GM21786 (cell line): ENCODE measurements around the gene WWC2.

Source experiments
- ATAC-seq: cut with Tn5 transposase; IDR thresholded peaks from one replicate; pipeline ENCODE4 v1.9.1; 2021; ENCODE audit not compliant: unreplicated experiment

Gene WWC2

GRCh38 chr4:183349673-183350072 is 250.6 kb downstream of the WWC2 start:
- no peak for ATAC-seq

DNA sequence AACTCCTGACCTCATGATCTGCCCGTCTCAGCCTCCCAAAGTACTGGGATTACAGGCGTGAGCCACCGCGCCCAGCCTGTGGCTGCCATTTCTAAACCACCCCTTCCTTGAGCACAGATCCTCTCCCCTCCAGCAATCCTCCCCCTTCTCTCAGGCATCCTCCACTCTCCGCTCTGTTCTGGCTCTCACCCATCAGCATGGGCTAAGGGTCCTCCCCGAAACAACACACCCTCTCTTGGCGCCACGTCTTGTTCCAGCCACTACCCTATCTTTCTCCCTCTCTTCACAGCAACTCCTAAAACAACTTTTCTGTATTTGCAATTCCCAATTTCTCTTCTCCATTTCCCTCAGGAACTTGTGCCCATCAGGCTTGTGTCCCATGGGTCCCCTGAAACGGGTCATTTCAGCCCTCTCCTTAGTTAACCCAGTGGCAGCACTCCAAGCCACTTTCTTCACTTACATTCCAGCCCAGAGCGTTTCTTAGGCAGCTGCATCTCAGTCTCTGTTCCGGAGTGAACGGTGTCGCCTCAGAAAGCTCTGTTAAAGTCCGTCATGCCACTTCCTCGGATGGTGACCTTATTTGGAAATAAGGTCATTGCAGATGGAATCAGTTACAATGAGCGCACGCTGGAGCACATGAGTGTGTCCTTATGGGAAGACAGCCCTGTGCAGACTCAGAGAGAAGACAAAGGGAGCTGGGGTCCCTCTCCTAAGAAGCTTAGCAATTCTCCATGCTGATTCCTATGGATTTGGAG is 251.4 kb downstream of the WWC2 start:
- ATAC-seq = no peak

DNA sequence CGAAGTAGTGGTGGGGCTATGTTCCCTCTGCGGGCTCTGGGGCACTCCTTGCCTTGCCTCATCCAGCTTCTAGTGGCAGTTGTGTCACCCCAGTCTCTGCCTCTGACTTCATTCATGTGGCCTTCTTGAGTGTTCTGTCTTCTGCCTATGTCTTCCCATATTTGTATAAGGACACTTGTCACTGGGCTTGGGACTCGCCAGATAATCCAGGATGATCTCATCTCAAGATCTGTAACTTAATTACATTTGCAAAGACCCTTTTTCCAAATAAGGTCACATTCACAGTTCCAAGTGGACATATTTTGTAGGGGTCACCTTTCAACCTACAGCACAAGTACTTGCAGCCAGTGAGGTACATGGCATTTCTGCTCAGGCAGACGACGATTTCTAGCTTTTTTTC is 253.5 kb downstream of the WWC2 start:
- no peak for ATAC-seq

- no peak for ATAC-seq
These were observed 254.5 kb downstream of the WWC2 start for GRCh38 chr4:183353557-183353956.

DNA sequence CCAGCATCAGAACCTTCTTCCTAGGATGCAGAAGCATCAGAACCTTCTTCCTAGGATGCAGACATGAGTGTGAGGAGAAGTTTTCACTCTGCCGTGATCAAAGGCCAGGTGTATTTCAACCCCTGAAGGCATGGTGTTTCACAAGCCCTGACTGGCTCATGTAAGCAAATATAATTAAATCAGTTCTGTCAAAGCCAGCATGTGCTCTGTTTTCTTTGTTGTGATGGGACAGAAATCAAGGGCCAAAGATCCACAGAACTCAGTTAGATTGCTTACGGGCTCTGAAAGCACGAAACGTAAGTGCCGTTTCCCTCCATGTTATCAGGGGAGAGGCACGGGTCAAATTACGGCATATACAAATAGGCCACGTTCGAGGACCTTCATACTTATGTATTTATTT is 255.2 kb downstream of the WWC2 start:
- ATAC-seq = no peak

DNA sequence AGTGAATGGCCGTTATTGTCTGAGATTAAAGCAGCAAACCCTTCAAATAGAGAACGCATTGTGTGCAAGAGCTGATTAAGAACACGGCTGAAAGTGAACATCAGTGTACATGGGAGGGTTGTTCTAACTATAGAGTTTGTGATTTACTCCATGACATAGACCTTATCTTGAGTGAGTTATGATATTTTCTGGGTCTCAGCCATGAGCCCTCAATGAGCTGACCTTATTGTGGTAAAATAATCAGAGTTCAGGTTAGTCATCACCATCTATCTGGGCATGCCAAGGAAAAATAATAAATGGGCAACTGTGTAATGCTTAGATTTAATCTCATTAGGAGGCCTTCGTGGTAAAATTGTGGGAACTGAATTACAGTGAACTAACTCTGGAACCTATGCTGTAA is 256.3 kb downstream of the WWC2 start:
- ATAC-seq = no peak

GRCh38 chr4:183356173-183356830 is 257.2 kb downstream of the WWC2 start:
- no peak for ATAC-seq

GRCh38 chr4:183356931-183357675 is 258.0 kb downstream of the WWC2 start:
- ATAC-seq = no peak

DNA sequence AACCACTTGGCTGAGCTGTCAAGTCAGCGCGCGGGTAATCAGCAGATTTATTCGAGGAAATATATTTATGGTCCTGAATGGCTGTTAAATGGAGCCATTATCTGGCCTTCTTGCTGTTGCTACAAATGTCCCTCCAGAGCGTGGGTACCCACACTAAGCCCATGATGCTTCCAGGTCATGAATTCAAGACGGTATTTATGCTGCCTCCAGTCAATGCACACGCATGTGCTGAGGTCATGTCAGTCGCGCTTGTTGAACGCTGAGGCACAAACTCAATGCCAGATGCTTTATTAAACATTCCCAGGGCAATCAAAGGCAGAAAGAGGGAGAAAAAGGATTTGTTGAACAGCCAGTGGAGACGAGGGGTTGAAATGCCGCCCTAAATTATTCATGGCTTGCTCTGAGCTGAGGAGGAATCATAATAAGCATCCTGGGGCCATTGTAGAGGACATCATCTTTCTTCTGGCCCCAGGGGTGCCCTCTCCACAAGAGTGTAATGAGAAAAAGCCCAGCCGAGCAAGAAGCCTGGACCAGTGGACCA is 259.2 kb downstream of the WWC2 start:
- no peak for ATAC-seq

- ATAC-seq = no peak
These were observed 261.3 kb downstream of the WWC2 start for GRCh38 chr4:183360161-183360919.

- no peak for ATAC-seq
These were observed 263.0 kb downstream of the WWC2 start for GRCh38 chr4:183362036-183362435.

DNA sequence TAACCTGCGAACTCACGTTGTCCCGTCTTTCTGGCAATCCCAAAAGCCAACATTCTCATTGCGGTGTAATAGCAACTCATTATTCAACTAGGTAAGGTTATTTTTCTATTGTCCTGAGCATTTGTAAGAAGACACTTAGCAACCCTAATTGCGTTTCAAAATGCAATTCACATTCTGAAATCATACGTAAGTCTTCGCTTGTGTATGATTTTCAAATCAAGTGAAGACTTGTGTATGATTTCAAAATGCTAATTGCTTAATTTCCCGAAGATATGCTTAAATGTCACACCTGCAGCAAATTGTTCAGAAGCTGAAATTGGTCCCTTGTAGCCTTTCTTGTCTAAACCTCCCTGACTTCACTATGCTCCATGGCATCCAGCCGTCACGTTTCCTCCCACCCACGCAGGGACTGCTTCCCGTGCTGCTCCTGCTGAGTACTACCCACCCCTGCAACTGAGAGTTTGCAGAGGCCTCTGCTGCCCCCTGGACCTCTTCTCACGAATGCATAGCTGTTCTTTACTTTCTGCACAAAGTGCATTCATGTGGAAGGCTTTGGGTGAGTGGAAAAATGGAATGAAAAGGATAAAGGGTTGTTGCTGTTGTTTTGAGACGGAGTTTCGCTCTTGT is 264.0 kb downstream of the WWC2 start:
- ATAC-seq = no peak

DNA sequence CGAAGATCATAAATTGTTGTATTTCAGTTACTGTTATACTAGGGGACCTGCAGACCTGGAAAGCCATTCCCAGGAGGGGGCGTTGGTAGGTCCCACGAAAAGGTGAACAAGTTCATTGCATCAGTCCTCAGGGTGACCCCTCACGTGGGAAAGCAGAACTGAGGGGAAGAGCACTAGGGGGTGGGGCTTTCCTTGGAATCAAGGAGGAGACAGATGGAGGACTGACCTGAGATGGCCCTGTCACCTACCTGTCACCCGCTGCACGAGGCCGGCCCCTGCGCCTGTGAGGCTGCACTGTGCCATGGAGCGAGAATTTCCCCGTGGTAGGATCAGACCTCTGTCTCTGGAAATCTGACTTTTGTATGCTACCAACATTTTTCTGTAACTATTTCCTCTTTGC is 265.0 kb downstream of the WWC2 start:
- no peak for ATAC-seq

- ATAC-seq = no peak
These were observed 267.3 kb downstream of the WWC2 start for GRCh38 chr4:183366206-183366835.

DNA sequence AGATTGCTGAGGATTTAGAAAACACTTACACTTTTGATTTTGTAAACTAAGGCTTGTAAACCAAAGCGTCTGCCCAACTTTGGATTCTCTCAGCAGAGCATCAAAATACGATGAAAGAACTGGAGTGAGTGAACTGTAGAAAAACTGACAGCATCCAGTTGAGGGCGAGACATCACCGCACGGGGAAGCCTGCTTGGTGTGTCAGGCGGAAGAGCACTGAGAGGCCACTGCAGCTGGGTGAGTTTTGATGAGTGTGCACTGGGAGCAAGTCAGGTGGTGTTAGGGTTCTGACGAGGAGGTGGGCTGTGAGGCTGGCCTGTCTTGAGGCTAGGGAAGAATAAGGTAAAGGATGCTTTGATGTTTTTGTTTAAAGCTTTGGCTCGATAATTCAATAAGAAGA is 270.0 kb downstream of the WWC2 start:
- no peak for ATAC-seq
